Activated CD8-positive, alpha-beta memory T cell treated with anti-CD3 and anti-CD28 coated beads, Interleukin-2, amount 50 U/mL, for 4 hours (primary cell): Measurements from ENCODE around the gene ABHD1.
"Not testable (repeated sequence)": the region's sequence is repeated elsewhere in the genome, so short reads cannot be mapped to it uniquely, and the experiment has no call there.

Experiments
- DNase-seq: peaks from one replicate; pipeline ENCODE4 v3.0.0-alpha.2; 2020

ABHD1 gene

GRCh38 chr2:27174638-27175037 lies 51.0 kb downstream of the ABHD1 start:
- DNase-seq: no peak

DNA sequence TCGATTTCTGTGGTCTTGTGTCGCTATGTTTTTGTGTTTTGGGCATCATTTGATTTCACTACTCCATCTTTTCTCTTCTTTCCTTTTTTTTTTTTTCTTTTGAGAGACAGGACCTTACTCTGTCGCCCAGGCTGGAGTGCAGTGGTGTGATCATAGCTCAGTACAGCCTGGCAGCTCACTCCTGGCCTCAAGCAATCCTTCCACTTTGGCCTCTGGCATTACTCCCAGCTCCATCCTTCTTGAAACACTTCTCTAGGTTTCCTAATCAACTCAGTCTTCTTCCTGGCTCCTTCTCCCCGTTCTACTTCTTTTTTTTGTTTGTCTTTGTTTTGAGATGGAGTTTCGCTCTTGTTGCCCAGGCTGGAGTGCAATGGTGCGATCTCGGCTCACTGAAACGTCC lies 51.7 kb downstream of the ABHD1 start:
- DNase-seq: no peak

DNA sequence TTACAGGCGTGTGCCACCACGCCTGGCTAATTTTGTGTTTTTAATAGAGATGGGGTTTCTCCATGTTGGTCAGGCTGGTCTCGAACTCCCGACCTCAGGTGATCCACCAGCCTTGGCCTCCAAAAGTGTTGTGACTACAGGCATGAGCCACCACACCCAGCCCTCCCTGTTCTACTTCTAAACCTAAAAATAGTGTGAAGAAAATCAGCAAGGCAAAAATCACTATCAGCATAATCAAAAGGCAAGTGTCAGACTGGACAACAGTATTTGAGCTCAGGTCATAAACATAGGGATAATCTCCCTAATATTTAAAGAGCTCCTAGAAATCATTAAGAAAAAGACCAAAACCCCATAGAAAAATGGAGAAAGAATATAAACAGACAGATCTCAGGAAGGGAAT lies 52.2 kb downstream of the ABHD1 start:
- not testable (repeated sequence) for DNase-seq

DNA sequence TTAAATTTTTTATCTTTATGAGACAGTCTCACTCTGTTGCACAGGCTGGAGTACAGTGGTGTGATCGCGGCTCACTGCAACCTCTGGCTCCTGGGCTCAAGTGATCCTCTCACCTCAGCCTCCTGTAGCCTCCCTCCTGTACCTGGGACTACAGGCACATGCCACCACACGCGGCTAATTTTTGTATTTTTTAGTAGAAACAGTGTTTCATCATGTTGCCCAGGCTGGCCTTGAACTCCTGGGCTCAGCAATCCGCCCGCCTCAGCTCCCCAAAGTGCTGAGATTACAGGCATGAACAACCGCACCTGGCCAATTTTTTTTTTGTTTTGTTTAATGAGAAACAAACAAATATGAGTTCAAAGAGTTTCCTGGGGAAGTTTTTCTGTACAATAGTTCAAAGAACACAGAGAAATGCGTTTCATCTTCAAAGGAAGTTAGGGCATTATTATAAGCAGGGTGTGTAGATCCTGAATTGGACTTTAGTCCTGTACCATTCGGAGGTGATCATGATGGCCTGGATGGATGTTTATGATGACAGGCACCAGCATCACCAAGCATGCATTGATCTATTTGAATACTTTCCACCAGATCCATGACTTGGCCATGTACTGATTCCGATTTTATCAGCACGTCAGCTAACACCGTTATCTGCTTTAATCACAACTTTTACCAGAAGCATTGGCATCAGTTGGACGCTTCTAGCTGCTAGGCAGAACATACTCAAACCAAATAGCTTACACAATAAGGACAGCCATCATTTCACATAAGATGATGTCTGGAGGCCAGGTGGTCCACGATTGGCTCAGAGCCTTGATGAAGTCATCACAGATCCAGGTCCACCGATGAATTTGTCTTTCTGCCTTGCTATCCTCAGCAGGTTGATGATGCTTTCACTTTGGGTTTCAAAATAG lies 54.1 kb downstream of the ABHD1 start:
- no peak for DNase-seq

GRCh38 chr2:27178469-27178868 lies 54.9 kb downstream of the ABHD1 start:
- no peak for DNase-seq

DNA sequence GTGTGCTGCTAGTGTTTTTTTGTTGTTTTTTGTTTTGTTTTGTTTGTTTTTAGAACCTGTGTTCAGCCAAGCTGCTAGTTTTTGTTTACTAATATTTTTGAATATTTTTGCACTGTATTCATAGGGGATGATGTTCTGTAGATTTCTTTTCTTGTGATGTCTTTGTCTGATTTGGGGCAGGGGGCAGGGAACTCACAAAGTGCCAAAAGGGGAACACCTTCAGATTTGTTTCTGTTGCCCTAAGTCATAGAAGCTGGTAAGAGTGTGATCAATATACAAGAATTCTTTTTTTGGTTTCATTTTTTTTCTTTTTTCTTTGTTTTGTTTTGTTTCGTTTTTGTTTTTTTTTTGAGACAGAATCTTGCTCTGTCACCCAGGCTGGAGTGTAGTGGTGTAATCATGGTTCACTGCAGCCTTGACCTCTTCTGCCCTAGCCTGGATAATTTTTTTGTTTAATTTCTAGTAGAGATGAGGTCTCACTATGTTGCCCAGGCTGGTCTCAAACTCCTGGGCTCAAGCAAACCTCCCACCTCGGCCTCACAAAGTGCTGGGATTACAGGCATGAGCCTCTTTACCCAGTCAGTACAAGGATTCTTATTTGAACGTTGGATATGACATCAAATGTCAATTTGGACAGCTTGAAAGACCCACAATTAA lies 55.9 kb downstream of the ABHD1 start:
- no peak for DNase-seq
